GM19452 (cell line): ENCODE results near the gene SERPINH1.

Experiments used
- ATAC-seq: cut with Tn5 transposase; IDR thresholded peaks from one replicate; pipeline ENCODE4 v1.9.1; 2021; ENCODE audit not compliant: unreplicated experiment

Gene SERPINH1

GRCh38 chr11:75562048-75562835 lies at the start of gene SERPINH1:
Gene SERPINH1, plus strand, starts transcription at chr11:75562253. Its CDS starts 4,097 bp downstream, at chr11:75566350.
- peak; percentile 64 for ATAC-seq

- no peak for ATAC-seq
These were observed 48.8 kb upstream of the SERPINH1 start for GRCh38 chr11:75513250-75513649.

DNA sequence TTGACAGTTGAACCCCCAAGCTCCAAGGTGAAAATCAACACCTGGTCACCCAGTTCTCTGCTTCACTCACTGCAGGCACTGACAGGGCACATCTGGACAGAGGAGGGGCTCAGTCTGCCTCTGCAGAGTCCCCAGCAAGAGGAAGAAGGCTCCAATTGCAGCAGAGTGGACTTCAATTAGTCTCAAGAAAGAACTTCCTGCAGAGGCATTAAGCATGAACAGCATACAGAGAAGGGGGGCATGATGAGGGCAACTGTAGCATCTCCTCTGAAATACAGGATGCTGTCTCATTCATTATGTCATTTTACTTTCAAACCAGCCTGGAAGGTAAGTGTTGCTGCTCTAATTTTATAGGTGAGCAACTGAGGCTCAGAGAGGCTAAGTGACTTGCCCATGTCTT lies 47.5 kb upstream of the SERPINH1 start:
- ATAC-seq = no peak

DNA sequence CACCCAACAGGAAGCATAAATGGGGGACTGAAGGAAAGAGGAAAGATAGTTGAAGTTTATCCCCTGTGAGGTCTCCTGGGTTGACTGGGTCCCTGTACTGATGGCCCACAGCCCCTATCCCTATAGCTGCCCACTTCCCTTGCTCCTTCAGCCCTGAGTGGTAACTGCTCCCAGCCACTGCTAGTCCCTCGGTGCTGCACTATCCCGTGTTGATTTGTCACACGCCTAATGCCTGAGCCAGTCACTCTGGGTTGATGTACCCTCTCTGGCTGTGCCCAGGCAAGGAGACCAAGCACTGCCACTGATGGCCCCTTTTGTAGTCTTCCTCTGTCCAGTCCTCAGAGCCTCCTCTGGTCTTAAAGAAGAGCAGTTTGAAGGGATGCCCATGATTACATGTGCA lies 45.9 kb upstream of the SERPINH1 start:
- ATAC-seq = no peak

GRCh38 chr11:75516886-75517285 lies 45.2 kb upstream of the SERPINH1 start:
- ATAC-seq = no peak

DNA sequence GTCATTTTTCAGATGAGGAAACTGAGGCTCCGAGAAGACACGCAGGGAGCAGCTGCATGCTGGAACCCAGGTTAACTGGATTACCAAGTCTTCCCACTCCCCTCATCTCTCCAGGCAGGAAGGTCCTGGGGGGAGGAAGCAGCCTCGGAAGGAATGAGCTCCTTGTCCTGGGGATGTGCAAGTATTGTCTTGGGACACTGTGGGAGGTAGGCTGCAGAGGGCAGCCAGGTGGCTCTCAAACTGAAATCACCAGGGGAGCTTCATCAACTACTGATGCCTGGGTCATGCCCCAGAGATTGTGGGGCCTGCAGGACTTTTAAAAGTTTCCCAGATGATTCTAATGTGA lies 43.9 kb upstream of the SERPINH1 start:
- ATAC-seq = no peak

DNA sequence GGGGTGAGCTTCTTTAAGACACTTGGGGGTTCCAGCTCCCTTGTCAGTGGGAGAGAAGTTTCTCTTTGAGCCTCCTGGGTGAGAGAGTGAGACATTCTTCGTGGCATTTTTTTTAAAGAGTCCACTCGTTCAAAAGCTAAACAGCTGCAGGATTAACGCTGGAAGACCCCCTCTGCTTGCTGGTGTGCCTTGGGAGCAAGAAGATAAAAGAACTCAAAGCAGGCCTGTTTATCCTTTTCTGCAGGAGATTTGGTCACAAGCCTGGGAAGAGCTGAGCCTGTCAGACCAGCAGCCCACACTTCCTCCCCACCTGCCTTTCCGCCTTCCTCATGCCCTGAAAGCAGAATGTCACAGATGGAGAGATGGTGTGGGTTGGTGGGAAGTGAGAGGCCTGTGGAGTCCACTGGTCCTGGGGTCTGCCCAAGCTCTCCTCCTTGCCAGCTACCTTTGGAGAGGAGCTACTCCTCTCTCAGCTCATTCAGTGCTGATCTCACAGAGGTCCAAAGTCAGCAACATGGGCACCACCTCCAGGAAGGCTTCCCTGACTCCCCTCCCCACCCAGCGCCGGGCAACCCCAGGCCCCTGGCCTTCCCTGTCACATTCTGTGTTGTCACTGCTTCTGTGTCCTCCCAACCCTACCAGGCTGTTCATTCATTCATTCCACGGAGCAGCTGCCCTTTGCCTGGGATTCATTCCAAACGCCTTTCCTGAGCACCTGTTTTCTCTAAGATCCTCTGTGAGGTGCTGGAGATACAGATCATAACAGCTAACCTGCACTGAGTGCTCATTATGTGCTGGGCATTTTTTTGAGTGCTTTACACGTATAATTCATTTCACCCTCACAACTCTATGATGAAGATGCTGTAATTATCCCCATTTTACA lies 43.0 kb upstream of the SERPINH1 start:
- no peak for ATAC-seq

DNA sequence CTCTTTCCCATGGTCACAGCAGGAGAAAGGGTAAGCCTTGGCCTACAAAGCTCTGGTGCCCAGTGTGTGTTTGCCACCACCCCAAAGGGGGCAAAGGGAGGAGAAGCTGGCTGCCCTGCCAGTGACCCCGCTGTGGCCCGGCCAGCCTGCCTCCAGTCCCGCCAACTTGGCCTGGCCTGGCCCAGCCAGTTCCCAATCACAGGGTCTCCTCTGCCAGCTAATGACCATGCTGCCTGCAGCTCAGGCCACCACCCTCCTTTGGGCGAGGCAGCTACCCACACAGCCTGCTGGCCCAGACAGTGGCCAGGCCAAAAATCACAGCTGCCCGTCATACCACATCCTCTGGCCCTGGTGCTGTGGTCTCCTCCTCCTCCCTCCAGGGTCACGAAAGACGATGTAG lies 41.4 kb upstream of the SERPINH1 start:
- ATAC-seq = no peak

GRCh38 chr11:75522286-75523044 lies 39.6 kb upstream of the SERPINH1 start:
- ATAC-seq = no peak

DNA sequence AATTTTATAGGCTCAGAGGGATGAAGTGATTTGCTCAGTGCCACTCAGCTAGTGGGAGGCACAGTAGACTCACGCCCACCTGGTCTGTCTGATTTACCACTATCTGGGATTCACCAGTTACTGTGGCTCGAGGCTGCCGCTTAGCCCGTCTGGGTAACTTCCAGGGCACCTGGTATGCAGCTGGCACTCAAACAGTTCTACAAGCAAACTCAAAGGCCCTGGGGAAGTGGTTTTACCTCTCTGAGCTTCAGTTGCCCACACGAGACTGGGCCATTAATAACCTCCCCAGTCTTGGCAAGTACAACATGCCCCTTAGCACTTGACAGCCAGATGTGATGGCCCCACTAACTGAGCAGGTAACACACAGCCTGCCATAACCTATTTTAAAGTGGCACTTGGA lies 38.9 kb upstream of the SERPINH1 start:
- ATAC-seq = no peak

DNA sequence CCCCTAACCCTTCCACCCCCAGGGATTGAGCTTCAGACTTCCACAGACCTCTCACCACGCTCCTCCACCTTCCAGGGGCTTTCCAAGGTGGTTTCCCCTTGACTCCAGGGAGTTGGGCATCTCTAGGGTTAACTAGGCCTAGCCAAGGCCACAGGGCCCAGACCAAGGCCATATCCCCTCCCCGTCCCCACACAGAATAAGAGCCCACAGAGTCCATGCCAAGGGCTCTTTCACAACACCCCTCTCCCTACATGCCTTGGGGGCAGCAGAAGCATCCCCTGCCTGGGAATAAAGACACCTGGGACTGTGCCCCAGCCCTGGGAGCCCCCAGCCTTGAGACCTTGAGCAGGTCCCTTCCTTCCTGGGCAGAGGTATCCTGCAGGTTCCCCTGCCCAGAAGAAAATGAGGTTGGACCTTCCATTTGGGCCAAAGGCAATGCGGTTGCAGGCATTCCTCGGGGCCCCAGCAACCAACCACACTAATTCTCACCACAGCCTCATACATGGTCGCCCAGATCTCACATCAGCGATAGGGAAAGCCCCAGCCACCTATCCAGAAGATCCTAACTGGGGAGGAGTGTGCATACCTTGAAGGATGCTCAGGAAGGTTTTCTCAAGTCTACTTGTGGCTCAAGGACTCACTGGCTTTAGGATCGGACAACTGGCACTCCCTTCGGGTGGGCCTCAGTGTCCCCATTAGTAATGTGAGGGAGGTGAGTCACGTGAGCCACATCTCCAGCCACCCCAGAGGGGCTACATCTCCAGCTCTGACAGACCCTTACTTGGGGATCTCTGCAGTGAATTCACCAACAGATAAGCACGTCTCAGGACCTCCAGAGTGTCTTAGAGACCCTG lies 38.0 kb upstream of the SERPINH1 start:
- no peak for ATAC-seq

DNA sequence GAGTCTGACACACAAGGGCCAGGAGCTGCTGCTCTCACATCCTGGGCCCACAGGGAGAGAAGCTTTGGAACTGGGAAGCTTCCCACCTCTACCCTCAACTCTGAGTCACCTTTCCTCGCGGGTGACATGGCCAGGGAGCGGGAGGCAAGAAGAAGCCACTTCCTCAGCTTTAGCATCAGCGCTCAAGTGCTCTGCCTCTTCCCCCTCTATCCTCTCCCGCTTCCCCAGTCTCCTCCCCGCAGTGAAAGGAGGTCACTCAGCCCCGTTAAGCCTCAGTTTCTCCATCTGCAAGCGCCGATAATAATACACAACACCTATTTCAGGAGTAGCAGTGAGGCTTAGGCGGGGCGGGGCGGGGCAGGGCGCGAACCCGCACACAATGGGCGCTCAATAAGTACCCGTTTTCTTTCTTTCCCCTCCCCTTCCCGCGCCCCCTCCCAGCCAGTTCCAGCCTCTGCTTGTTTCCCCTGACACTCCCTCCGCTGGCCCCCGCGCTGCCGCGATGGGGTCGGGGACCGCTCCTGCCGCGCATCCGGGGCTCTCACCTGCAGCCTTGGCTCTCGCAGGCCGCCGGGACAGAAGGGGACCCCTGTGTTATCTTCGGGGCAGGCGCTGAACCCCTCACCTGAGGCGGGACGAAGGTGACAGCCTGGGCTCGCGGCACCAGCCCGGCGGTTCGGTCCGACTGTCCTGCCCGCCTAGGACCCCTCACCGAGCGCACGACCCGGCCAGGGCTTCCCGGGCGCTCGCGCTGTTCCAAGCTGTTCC lies 37.2 kb upstream of the SERPINH1 start:
- ATAC-seq = peak; percentile 4

DNA sequence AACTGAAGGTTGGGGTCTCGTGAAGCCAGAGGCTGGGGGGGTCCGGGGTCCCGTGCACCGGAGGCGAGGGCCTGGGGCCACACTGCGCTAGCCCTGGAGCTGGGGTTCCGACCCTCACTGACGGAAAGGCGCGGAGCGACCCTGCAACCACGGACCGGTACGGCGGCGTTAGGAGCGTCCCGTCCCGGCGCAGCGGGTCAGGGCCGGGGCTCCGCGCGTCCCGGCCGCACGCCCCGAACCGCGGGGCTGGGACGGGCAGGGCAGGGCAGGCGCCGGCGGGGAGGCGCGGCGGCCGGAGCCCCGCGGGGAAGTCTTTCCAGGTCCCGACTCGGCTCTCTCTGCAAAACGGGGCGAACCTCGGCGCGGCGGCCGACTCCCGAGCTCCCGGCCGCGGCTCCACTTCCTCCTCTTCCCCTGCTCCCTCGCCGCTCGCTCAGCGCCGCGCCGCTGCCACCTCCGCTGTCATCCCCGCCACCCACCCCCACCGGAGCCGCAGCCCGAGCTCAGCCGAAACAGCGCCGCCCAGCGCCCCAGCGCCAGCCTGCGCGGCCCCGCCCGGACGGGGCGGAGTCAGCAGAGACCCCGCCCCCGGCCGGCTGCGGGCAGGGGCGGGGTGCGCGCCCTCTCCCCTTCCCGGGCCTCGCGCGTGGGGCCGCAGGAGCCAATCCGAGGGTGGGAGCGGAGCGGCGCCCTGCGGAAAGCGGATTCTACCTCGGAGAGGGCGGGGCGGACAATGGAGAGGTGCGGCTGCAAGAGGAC lies 36.4 kb upstream of the SERPINH1 start, which contains the start of gene GDPD5:
GDPD5 (minus strand) TSS at position 509 of the 759 bp plus-strand sequence. CDS start 48,206 bp downstream, outside the sequence.
- ATAC-seq = peak; percentile 82

GRCh38 chr11:75526192-75526541 lies 35.9 kb upstream of the SERPINH1 start:
- no peak for ATAC-seq

DNA sequence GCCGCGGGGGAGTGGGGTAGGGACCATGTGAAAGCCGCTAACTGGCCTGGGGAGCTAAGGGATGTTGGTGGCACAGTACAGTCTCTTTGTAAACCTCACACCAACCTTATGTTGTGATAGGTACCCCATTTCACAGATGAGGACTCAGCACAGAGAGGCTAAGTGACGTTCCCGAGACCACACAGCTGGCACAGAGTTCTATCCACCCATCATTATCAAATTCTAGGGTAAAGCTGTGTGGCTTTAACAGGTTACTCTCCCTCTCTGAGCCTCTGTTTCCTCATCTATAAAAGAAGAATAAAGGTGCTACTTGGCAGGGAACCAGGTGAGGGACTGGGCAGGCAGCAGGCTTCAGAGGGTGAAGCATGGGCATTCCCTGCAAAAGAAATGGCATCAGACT lies 34.9 kb upstream of the SERPINH1 start:
- no peak for ATAC-seq

GRCh38 chr11:75527938-75528735 lies 33.9 kb upstream of the SERPINH1 start:
- ATAC-seq = no peak

DNA sequence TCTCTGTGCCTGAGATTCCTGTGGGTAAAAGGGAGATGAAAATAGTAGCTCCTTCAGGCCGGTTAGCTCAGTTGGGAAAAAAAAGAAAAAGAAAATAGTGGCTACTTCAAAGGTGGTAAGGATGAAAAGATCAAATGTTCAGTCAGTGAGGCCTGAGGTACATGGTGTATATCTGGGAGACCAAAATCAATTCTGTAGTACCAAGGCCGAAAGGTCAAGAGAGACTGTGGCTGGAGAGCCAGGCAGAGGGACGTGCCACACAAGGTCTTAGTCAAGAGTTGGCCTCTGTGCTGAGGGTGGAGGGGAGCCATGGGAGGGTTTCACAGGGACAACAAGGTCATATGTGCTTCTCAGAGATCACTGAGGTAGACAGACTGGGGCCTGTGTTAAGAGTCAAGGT lies 31.5 kb upstream of the SERPINH1 start:
- no peak for ATAC-seq

- ATAC-seq = no peak
These were observed 30.7 kb upstream of the SERPINH1 start for GRCh38 chr11:75531325-75531724.
